Skeletal muscle tissue (tissue), 4 donors: ENCODE measurements around the gene NKRF. TPM values are rescaled to one million over a fixed set of nuclear protein-coding genes. Genes with fewer than 3 reads are reported as not detected.

Source experiments
- H3K27ac ChIP-seq: one replicate; pipeline ENCODE4 v1.7.0; 2013; ENCODE audit warnings: mild to moderate bottlenecking, low read depth, low read length, inconsistent platforms
- H3K27me3 ChIP-seq, 3 donors: one replicate each; pipeline ENCODE4 v1.7.0; 2013; ENCODE audit warnings: low read length in 3 of 3; ENCODE audit not compliant: control insufficient read depth in 3 of 3, insufficient read depth in 3 of 3
- H3K36me3 ChIP-seq, 3 donors: one replicate each; pipeline ENCODE4 v1.7.0; 2013; ENCODE audit warnings: low read length in 3 of 3; ENCODE audit not compliant: control insufficient read depth in 3 of 3, insufficient read depth in 3 of 3
- H3K4me1 ChIP-seq, 3 donors: one replicate each; pipeline ENCODE4 v1.7.0; 2013; ENCODE audit warnings: low read length in 3 of 3, mild to moderate bottlenecking in 3 of 3; ENCODE audit not compliant: control insufficient read depth in 3 of 3, insufficient read depth in 3 of 3
- H3K4me3 ChIP-seq, 3 donors: one replicate each; pipeline ENCODE4 v1.7.0; 2013; ENCODE audit warnings: low read length in 3 of 3
- H3K9ac ChIP-seq, 3 donors: one replicate each; pipeline ENCODE4 v1.7.0; 2013; ENCODE audit warnings: low read length in 3 of 3, mild to moderate bottlenecking in 3 of 3, moderate library complexity in 2 of 3, low read depth in 1 of 3
- H3K9me3 ChIP-seq, 3 donors: one replicate each; pipeline ENCODE4 v1.7.0; 2013; ENCODE audit warnings: low read length in 3 of 3; ENCODE audit not compliant: control insufficient read depth in 3 of 3
- total RNA-seq: library from RNA; depleted of rRNA; stranded (reverse); fragments of >200 nt; gene quantifications from one replicate; pipeline ENCODE4 v1.2.3, GENCODE V29; 2014
- donor health status: Osteomylitis.

Gene NKRF
- 3.1 TPM for total RNA-seq

- H3K27ac ChIP-seq, result peak within 1 kb of the TSS; percentile 69
- H3K9ac ChIP-seq, result peak within 1 kb of the TSS; percentile 81 to 89 (median 88)
- H3K9me3 ChIP-seq, result no peaks in the 10 kb centered on the region
- no peaks in the 10 kb centered on the region for H3K27me3 ChIP-seq
- peaks cover 4 to 9% (median 5%) of the 10 kb centered on the region in 3 donors for H3K4me1 ChIP-seq
- H3K36me3 ChIP-seq, result no peaks in the 10 kb centered on the region
- peak within 1 kb of the TSS; percentile 91 to 93 (median 91) for H3K4me3 ChIP-seq
Observed at GRCh38 chrX:119606280-119607017, at the start of gene NKRF. Gene NKRF (minus strand): TSS chrX:119606424.

- Histone ChIP-seq H3K9ac (no peak overlapping the region), H3K9me3 (no peaks in the 10 kb centered on the region), H3K27me3 (no peaks in the 10 kb centered on the region), H3K27ac (no peak overlapping the region), H3K4me1 (no peaks in the 10 kb centered on the region), H3K36me3 (no peaks in the 10 kb centered on the region), H3K4me3 (no peak overlapping the region)
Observed at GRCh38 chrX:119655125-119655524, 48.9 kb upstream of the NKRF start.

- no peaks in the 10 kb centered on the region for H3K9me3 ChIP-seq
- no peaks in the 10 kb centered on the region for H3K4me1 ChIP-seq
- H3K27me3 ChIP-seq, result no peaks in the 10 kb centered on the region
- no peak overlapping the region for H3K9ac ChIP-seq
- H3K27ac ChIP-seq, result no peak overlapping the region
- peaks cover 0 to 2% (median 0%) of the 10 kb centered on the region in 3 donors for H3K36me3 ChIP-seq
- no peak overlapping the region for H3K4me3 ChIP-seq
Observed at GRCh38 chrX:119654112-119654531, 47.9 kb upstream of the NKRF start.

- no peaks in the 10 kb centered on the region for H3K9me3 ChIP-seq
- no peaks in the 10 kb centered on the region for H3K4me1 ChIP-seq
- H3K36me3 ChIP-seq, result peaks cover 0 to 4% (median 0%) of the 10 kb centered on the region in 3 donors
Observed at GRCh38 chrX:119648421-119648775, 42.2 kb upstream of the NKRF start.

GRCh38 chrX:119647552-119648420 is 41.6 kb upstream of the NKRF start:
- H3K27ac ChIP-seq, result no peak overlapping the region

More at GRCh38 chrX:119648421-119648775, 42.2 kb upstream of the NKRF start:
- H3K9ac ChIP-seq, result no peak overlapping the region
- H3K27me3 ChIP-seq, result no peaks in the 10 kb centered on the region
- H3K27ac ChIP-seq, result no peak overlapping the region
- no peak overlapping the region for H3K4me3 ChIP-seq

GRCh38 chrX:119647089-119647488 is 40.9 kb upstream of the NKRF start:
- Histone ChIP-seq H3K9ac (no peak overlapping the region), H3K9me3 (no peaks in the 10 kb centered on the region), H3K36me3 (peaks cover 0 to 4% (median 0%) of the 10 kb centered on the region in 3 donors), H3K4me3 (no peak overlapping the region), H3K27ac (no peak overlapping the region), H3K27me3 (no peaks in the 10 kb centered on the region), H3K4me1 (no peaks in the 10 kb centered on the region)

More at GRCh38 chrX:119647552-119648420, 41.6 kb upstream of the NKRF start:
- Histone ChIP-seq H3K9me3 (no peaks in the 10 kb centered on the region), H3K9ac (no peak overlapping the region), H3K4me3 (no peak overlapping the region), H3K36me3 (peaks cover 0 to 4% (median 0%) of the 10 kb centered on the region in 3 donors), H3K4me1 (no peaks in the 10 kb centered on the region), H3K27me3 (no peaks in the 10 kb centered on the region)

GRCh38 chrX:119646515-119646914 is 40.3 kb upstream of the NKRF start:
- no peak overlapping the region for H3K27ac ChIP-seq
- H3K9ac ChIP-seq, result no peak overlapping the region
- no peaks in the 10 kb centered on the region for H3K4me1 ChIP-seq
- H3K27me3 ChIP-seq, result no peaks in the 10 kb centered on the region
- no peaks in the 10 kb centered on the region for H3K9me3 ChIP-seq
- no peak overlapping the region for H3K4me3 ChIP-seq
- peaks cover 0 to 4% (median 0%) of the 10 kb centered on the region in 3 donors for H3K36me3 ChIP-seq

- H3K9me3 ChIP-seq, result no peaks in the 10 kb centered on the region
- H3K27ac ChIP-seq, result no peak overlapping the region
- H3K4me3 ChIP-seq, result no peak overlapping the region
- H3K27me3 ChIP-seq, result no peaks in the 10 kb centered on the region
- H3K9ac ChIP-seq, result no peak overlapping the region
- no peaks in the 10 kb centered on the region for H3K4me1 ChIP-seq
- H3K36me3 ChIP-seq, result peaks cover 0 to 3% (median 2%) of the 10 kb centered on the region in 3 donors
Observed at GRCh38 chrX:119643696-119644095, 37.5 kb upstream of the NKRF start.

GRCh38 chrX:119640731-119641170 is 34.5 kb upstream of the NKRF start:
- no peak overlapping the region for H3K4me3 ChIP-seq
- H3K36me3 ChIP-seq, result peaks cover 0 to 3% (median 2%) of the 10 kb centered on the region in 3 donors
- no peak overlapping the region for H3K27ac ChIP-seq
- no peaks in the 10 kb centered on the region for H3K9me3 ChIP-seq
- no peaks in the 10 kb centered on the region for H3K4me1 ChIP-seq
- no peaks in the 10 kb centered on the region for H3K27me3 ChIP-seq
- H3K9ac ChIP-seq, result no peak overlapping the region
